SK-N-MC (cell line): ENCODE results near the gene NLK.
"Not testable (repeated sequence)": the region's sequence is repeated elsewhere in the genome, so short reads cannot be mapped to it uniquely, and the experiment has no call there.

ENCODE experiments used
- DNase-seq: peaks from one replicate; pipeline ENCODE4 v3.0.0-alpha.2; 2011; ENCODE audit warnings: low read depth, low spot score
- H3K27ac ChIP-seq: fragments of 200-600 bp; sonication (generic); 2 replicates; pipeline ENCODE4 v1.5.1; 2016; ENCODE audit warnings: mixed run types
- H3K36me3 ChIP-seq: fragments of 200-600 bp; sonication (generic); 2 replicates; pipeline ENCODE4 v1.6.1; 2017; ENCODE audit warnings: antibody characterized with exemption, low read length, mixed read lengths; ENCODE audit not compliant: insufficient read depth
- H3K4me3 ChIP-seq: fragments of 200-600 bp; sonication (generic); 2 replicates; pipeline ENCODE4 v1.5.1; 2016
- H3K9ac ChIP-seq: fragments of 200-600 bp; sonication (generic); 2 replicates; pipeline ENCODE4 v1.8.0; 2017; ENCODE audit warnings: mixed run types, mixed read lengths; ENCODE audit not compliant: insufficient read length
- H3K9me3 ChIP-seq: fragments of 200-600 bp; sonication (generic); 2 replicates; pipeline ENCODE4 v1.6.1; 2017; ENCODE audit warnings: low read depth, mild to moderate bottlenecking, antibody characterized with exemption, low read length, moderate library complexity, mixed read lengths
- EZH2 ChIP-seq: fragments of 200-600 bp; sonication (generic); IDR thresholded peaks from one replicate; pipeline ENCODE4 v1.6.1; 2017; ENCODE audit warnings: antibody characterized with exemption
- FOXP2 ChIP-seq: optimal IDR thresholded peaks from 2 replicates; pipeline ENCODE3; 2011; ENCODE audit warnings: mild to moderate bottlenecking, moderate library complexity; ENCODE audit not compliant: insufficient read depth; ENCODE audit errors: extremely low read length, control extremely low read depth
- POLR2AphosphoS5 ChIP-seq: IDR thresholded peaks from 2 replicates; pipeline ENCODE4 v1.6.1; 2012; ENCODE audit warnings: mild to moderate bottlenecking, low read depth, low read length, borderline replicate concordance

The NLK gene

DNA sequence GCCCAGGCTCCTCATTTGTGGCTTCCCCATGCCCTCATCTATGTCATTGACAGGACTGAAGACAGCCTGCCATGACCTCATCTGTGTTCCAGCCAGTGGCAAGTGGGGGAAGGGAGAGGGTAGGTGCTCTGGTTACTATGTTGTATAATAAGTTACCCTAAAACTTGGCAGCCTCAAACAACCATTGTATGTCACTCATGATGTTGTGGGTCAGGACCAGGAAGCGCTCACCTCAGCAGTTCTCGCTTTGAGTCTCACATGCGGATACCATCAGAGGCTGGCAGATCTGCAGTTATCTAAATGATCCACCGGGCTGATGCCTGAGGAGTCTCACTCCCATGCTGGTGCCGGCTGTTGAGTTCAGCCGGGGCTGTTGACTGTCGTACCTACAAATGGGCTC lies 187.5 kb downstream of the NLK start:
- Histone ChIP-seq H3K36me3 (no peaks in the 10 kb centered on the region), H3K9ac (no peak overlapping the region), H3K9me3 (no peaks in the 10 kb centered on the region), H3K27ac (no peak overlapping the region), H3K4me3 (no peak overlapping the region)
- TF ChIP-seq EZH2 (no peak), FOXP2 (no peak), POLR2AphosphoS5 (no peak)
- DNase-seq: no peak

GRCh38 chr17:28230607-28231006 lies 188.1 kb downstream of the NLK start:
- H3K4me3 ChIP-seq, H3K27ac ChIP-seq, DNase-seq, H3K9ac ChIP-seq, H3K9me3 ChIP-seq, H3K36me3 ChIP-seq: not testable (repeated sequence)

DNA sequence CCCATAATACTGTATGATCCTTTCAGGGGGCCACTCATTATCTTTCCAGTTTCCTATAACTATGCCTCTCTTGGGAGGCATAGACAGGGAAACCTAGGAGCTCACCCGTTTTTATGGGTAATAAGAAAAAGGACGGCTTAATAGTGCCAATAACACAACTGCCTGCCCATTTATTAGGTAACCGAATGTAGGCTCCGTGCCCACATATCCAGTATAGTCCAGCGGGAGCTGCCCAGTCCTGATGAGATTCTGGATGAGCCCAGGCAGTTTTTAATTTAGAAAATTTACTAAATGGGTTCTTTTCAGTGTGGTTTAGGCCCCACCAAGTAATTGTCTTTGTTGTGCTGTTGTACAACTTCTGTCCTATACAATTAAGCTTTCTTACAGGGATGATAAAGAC lies 189.1 kb downstream of the NLK start:
- not testable (repeated sequence) for H3K36me3 ChIP-seq, H3K9ac ChIP-seq, H3K4me3 ChIP-seq, DNase-seq, H3K9me3 ChIP-seq, H3K27ac ChIP-seq

GRCh38 chr17:28232966-28233870 lies 190.7 kb downstream of the NLK start:
- H3K4me3 ChIP-seq, H3K9me3 ChIP-seq, H3K27ac ChIP-seq, H3K36me3 ChIP-seq, H3K9ac ChIP-seq, DNase-seq: not testable (repeated sequence)

GRCh38 chr17:28233872-28234856 lies 191.7 kb downstream of the NLK start:
- not testable (repeated sequence) for H3K27ac ChIP-seq, H3K9me3 ChIP-seq, H3K36me3 ChIP-seq, DNase-seq, H3K9ac ChIP-seq, H3K4me3 ChIP-seq

DNA sequence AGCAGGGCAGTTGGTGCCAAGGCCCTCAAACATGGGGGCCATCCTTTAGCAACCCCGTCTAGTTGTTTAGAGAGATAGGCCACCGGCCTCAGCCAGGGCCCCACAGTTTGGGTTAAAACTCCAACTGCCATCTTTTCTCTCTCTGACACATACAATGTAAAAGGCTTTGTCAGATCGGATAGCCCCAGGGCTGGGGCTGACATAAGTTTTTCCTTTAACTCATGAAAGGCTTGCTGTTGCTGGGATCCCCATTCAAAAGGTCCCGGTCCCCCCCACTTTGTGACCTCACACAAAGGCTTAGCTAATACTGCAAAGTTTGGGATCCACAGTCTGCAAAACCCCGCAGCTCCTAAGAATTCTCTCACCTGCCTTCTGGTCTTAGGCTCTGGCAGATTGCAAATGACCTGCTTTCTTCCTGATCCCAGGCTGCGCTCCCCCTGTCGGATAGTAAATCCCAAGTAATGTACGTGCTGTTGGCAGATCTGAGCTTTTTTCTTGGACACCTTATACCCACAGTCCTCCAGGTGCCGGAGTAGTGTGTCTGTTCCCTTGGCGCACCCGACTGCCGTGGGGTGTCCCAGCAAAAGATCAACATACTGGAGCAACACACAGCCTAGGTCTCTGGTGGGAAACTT lies 192.7 kb downstream of the NLK start:
- H3K27ac ChIP-seq, H3K36me3 ChIP-seq, H3K9ac ChIP-seq, DNase-seq, H3K4me3 ChIP-seq, H3K9me3 ChIP-seq: not testable (repeated sequence)

- H3K36me3 ChIP-seq, H3K27ac ChIP-seq, DNase-seq, H3K9ac ChIP-seq, H3K4me3 ChIP-seq, H3K9me3 ChIP-seq: not testable (repeated sequence)
These were observed 193.7 kb downstream of the NLK start for GRCh38 chr17:28236033-28236653.

- H3K27ac ChIP-seq, H3K36me3 ChIP-seq, H3K9me3 ChIP-seq, H3K9ac ChIP-seq, H3K4me3 ChIP-seq, DNase-seq: not testable (repeated sequence)
These were observed 196.2 kb downstream of the NLK start for GRCh38 chr17:28238547-28239270.

- no peak for DNase-seq
- TF ChIP-seq POLR2AphosphoS5: no peak
- no peak for TF ChIP-seq FOXP2
- TF ChIP-seq EZH2: no peak
- Histone ChIP-seq H3K9me3 (no peaks in the 10 kb centered on the region), H3K36me3 (no peaks in the 10 kb centered on the region), H3K9ac (no peak overlapping the region), H3K4me3 (no peak overlapping the region), H3K27ac (no peak overlapping the region)
These were observed 196.8 kb downstream of the NLK start for GRCh38 chr17:28239271-28239624.
